PC-9 (cell line): ENCODE results near the gene GATA3. TPM values are rescaled to one million over a fixed set of nuclear protein-coding genes. Genes with fewer than 3 reads are reported as not detected.

Experiments
- BruUV-seq: library from RNA; stranded (reverse); fragments of 400-500 nt; replicated peaks from 2 replicates; lab custom pipeline; 2021; lab: Mats Ljungman, UMichigan
- CTCF ChIA-PET: fragments of 300-600 bp; sonication (Branson Sonifier 250); formaldehyde crosslinking; loops from one replicate; lab custom pipeline; 2022; ENCODE audit warnings: antibody characterized with exemption; lab: Charles Lee
- POLR2A ChIA-PET: fragments of 300-600 bp; sonication (Branson Sonifier 250); formaldehyde crosslinking; loops from one replicate; lab custom pipeline; 2022; ENCODE audit warnings: antibody characterized with exemption; ENCODE audit not compliant: unreplicated experiment; lab: Charles Lee
- DNase-seq, 2 experiments: peaks; one replicate each; pipeline versions ENCODE4 v3.0.0 to v3.0.0-alpha.2; 2015 to 2022; ENCODE audit warnings: mixed read lengths in 1 of 2
- H2AFZ ChIP-seq: fragments of 200-600 bp; sonication (generic); 2 replicates; pipeline ENCODE4 v1.8.1; 2017; ENCODE audit warnings: antibody characterized with exemption
- H3F3A ChIP-seq: fragments of 200-600 bp; sonication (generic); 2 replicates; pipeline ENCODE4 v1.8.1; 2017; ENCODE audit warnings: antibody characterized with exemption, mild to moderate bottlenecking, low read depth; ENCODE audit not compliant: insufficient read depth
- H3K27ac ChIP-seq: fragments of 200-600 bp; sonication (generic); 2 replicates; pipeline ENCODE4 v1.6.1; 2016; ENCODE audit warnings: mixed run types
- H3K27me3 ChIP-seq: fragments of 200-600 bp; sonication (generic); 2 replicates; pipeline ENCODE4 v1.6.1; 2016; ENCODE audit warnings: low read depth, mixed run types; ENCODE audit not compliant: insufficient read depth
- H3K36me3 ChIP-seq: fragments of 200-600 bp; sonication (generic); 2 replicates; pipeline ENCODE4 v1.6.1; 2016; ENCODE audit warnings: low read depth, mixed run types
- H3K4me1 ChIP-seq: fragments of 200-600 bp; sonication (generic); replicated peaks from 2 replicates; pipeline ENCODE4 v1.6.1; 2016; ENCODE audit warnings: mixed run types; ENCODE audit not compliant: insufficient read depth
- H3K4me2 ChIP-seq: fragments of 200-600 bp; sonication (generic); 2 replicates; pipeline ENCODE4 v1.6.1; 2017; ENCODE audit warnings: mixed run types
- H3K4me3 ChIP-seq: fragments of 200-600 bp; sonication (generic); 2 replicates; pipeline ENCODE4 v1.6.1; 2016; ENCODE audit warnings: mixed run types
- H3K79me2 ChIP-seq: fragments of 200-600 bp; sonication (generic); 2 replicates; pipeline ENCODE4 v1.6.1; 2017; ENCODE audit warnings: low read depth, mixed run types
- H3K9me2 ChIP-seq: fragments of 200-600 bp; sonication (generic); 2 replicates; pipeline ENCODE4 v1.8.1; 2017; ENCODE audit warnings: mild to moderate bottlenecking; ENCODE audit not compliant: insufficient read depth
- H3K9me3 ChIP-seq: fragments of 200-600 bp; sonication (generic); 2 replicates; pipeline ENCODE4 v1.8.1; 2016; ENCODE audit warnings: low read depth; ENCODE audit not compliant: insufficient read depth
- H4K20me1 ChIP-seq: fragments of 200-600 bp; sonication (generic); 2 replicates; pipeline ENCODE4 v1.8.1; 2017; ENCODE audit not compliant: insufficient read depth
- EZH2 ChIP-seq: fragments of 200-600 bp; sonication (generic); IDR thresholded peaks from 2 replicates; pipeline ENCODE4 v1.8.0; 2017; ENCODE audit warnings: antibody characterized with exemption, low read depth
- intact Hi-C: fragments of 100-400 bp; cut with micrococcal nuclease; formaldehyde crosslinking; loops from one replicate; pipeline ENCODE4 v1.10.0; 2022; ENCODE audit not compliant: unreplicated experiment
- total RNA-seq: library from RNA; stranded (reverse); gene quantifications from 2 replicates; pipeline ENCODE4 v1.2.3, GENCODE V29; 2021
- TF ChIP-seq, protein P1 (sequence below): fragments of 200-600 bp; sonication (generic); conservative IDR thresholded peaks from 2 replicates; pipeline ENCODE4 v1.6.1; 2017; ENCODE audit warnings: mixed run types, antibody characterized with exemption, mild to moderate bottlenecking, moderate library complexity

The GATA3 gene
- total RNA-seq, 1 experiment from 2014 or later = 43.6 TPM

DNA sequence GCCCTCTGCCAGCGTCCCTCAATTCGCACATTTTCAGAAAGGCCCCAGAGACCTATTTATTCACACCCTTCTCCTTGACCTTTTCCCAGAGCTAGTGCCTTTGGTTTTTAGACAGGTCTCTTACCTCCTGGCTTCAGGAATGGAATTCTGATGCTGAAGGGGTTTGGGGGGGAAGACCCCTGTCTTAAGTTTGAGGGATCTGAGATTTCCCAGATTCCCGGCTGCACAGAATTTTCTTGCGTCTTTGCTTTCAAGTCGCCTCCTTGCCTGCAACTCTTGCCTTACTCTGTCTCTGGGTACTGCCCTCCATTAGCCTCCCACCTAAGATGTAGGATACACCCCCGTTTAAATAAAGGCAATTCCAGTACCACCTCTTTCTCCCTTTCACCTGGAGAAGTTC, 1.9 kb downstream of the GATA3 start:
- ChIA-PET CTCF (no interaction called here), POLR2A (no interaction called here)
- intact Hi-C loops = loop anchor here (10.0 kb wide), 1 partner anchor 488 kb away; no protein-coding TSS in a partner anchor
- Histone ChIP-seq H4K20me1 (no peaks in the 10 kb centered on the region), H3K9me3 (no peaks in the 10 kb centered on the region), H3K79me2 (peaks cover 60% of the 10 kb centered on the region), H3F3A (no peaks in the 10 kb centered on the region), H2AFZ (no peak overlapping the region), H3K27ac (peak overlapping the region; percentile 87), H3K36me3 (peaks cover 5% of the 10 kb centered on the region; the same call in 1 of the 2 replicates), H3K4me3 (peak overlapping the region; percentile 58; the same call in 1 of the 2 replicates), H3K4me1 (no peaks in the 10 kb centered on the region), H3K9me2 (no peaks in the 10 kb centered on the region), H3K27me3 (no peaks in the 10 kb centered on the region), H3K4me2 (peak overlapping the region; percentile 77)
- no peak for DNase-seq
- no TSS peak for BruUV-seq
- TF ChIP-seq, protein P1, sequence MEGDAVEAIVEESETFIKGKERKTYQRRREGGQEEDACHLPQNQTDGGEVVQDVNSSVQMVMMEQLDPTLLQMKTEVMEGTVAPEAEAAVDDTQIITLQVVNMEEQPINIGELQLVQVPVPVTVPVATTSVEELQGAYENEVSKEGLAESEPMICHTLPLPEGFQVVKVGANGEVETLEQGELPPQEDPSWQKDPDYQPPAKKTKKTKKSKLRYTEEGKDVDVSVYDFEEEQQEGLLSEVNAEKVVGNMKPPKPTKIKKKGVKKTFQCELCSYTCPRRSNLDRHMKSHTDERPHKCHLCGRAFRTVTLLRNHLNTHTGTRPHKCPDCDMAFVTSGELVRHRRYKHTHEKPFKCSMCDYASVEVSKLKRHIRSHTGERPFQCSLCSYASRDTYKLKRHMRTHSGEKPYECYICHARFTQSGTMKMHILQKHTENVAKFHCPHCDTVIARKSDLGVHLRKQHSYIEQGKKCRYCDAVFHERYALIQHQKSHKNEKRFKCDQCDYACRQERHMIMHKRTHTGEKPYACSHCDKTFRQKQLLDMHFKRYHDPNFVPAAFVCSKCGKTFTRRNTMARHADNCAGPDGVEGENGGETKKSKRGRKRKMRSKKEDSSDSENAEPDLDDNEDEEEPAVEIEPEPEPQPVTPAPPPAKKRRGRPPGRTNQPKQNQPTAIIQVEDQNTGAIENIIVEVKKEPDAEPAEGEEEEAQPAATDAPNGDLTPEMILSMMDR = no peak
- TF ChIP-seq EZH2 = no peak

DNA sequence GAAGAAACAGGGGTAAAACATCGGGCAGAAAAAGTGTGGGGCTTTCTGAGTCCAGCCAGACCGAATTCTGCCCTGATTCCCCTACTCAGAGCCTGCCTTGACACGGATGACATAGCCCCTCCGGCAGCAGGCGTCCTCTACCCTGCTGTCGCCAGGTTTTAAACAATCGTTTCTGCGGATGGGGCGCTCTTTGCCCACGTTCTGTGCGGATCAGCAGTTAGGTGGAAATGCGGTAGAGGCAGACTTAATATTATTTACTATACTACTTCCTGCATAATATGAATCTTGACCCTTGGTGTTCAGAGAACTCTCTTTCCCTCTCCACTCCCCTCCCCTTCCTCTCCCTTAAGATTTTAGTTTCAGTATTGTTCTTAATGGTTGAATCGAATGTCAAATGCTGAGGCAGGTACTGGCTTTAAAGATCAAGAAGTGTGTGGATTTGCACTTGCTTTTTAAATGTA, 2.4 kb downstream of the GATA3 start:
- H4K20me1 ChIP-seq = no peaks in the 10 kb centered on the region
- intact Hi-C loops = loop anchor here (10.0 kb wide), 1 partner anchor 488 kb away; no protein-coding TSS in a partner anchor
- H3K27ac ChIP-seq = peak overlapping the region; percentile 87
- TF ChIP-seq, protein P1 = no peak
- TF ChIP-seq EZH2 = no peak
- H2AFZ ChIP-seq = no peak overlapping the region
- no peaks in the 10 kb centered on the region for H3K27me3 ChIP-seq
- H3K4me2 ChIP-seq = peak overlapping the region; percentile 77
- ChIA-PET POLR2A (interaction anchor here (0.7 kb wide), 2 partner anchors 268 to 482 kb away, joined by 4 to 6 read pairs; no protein-coding TSS in a partner anchor), CTCF (interaction anchor here (0.6 kb wide), 1 partner anchor 9 kb away, joined by 6 read pairs; no protein-coding TSS in a partner anchor)
- DNase-seq = no peak
- H3K4me1 ChIP-seq = no peaks in the 10 kb centered on the region
- peaks cover 63% of the 10 kb centered on the region for H3K79me2 ChIP-seq
- H3K4me3 ChIP-seq = peak overlapping the region; percentile 58
- peaks cover 5% of the 10 kb centered on the region; the same call in 1 of the 2 replicates for H3K36me3 ChIP-seq
- H3K9me2 ChIP-seq = no peaks in the 10 kb centered on the region
- BruUV-seq = no TSS peak
- H3K9me3 ChIP-seq = no peaks in the 10 kb centered on the region
- H3F3A ChIP-seq = no peaks in the 10 kb centered on the region

DNA sequence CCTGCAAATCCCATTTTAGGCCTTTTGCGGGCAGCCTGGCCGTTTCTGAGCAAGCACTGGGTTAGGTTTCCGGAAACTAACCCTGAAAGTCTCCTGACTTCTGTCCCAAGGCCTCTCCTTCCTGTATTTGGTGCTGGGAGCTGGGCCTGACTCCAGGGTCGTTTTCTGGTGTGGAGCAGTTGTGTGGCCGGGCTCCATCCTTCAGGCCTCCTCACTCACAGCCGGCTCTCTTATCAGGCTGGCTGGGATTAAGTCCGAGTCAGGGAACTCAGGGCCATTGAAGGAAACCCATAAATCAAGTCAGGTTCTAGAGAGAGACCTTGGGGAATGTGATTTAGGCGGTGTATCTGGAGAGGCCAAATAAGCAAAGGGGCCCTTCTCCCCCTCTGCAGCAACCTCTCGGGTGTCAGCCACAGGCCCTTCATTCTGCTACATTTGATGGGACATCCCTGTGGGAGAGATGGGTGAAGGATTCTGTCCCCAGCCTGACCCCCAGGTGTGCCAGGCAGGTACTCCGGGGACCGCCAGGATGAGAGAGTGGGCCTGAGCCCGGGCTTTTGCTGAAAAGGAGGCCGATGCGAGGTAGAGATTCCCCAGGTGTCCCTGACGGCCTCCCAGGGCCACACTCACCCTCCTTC, 3.3 kb downstream of the GATA3 start:
- POLR2A ChIA-PET = interaction anchor here (0.6 to 0.7 kb wide), 2 partner anchors 200 to 481 kb away, joined by 4 to 6 read pairs; no protein-coding TSS in a partner anchor
- peak overlapping the region; percentile 87 for H3K27ac ChIP-seq
- no peaks in the 10 kb centered on the region for H3K4me1 ChIP-seq
- no peaks in the 10 kb centered on the region for H3K9me2 ChIP-seq
- no peaks in the 10 kb centered on the region for H3K27me3 ChIP-seq
- no peaks in the 10 kb centered on the region for H3F3A ChIP-seq
- H3K4me3 ChIP-seq = peak overlapping the region; percentile 58
- H4K20me1 ChIP-seq = no peaks in the 10 kb centered on the region
- intact Hi-C loops = loop anchor here (10.0 kb wide), 1 partner anchor 487 kb away; no protein-coding TSS in a partner anchor
- H2AFZ ChIP-seq = no peak overlapping the region
- DNase-seq = no peak
- TF ChIP-seq, protein P1 = no peak
- TF ChIP-seq EZH2 = no peak
- CTCF ChIA-PET = interaction anchor here (0.6 kb wide), 1 partner anchor 8 kb away, joined by 6 read pairs; no protein-coding TSS in a partner anchor
- peaks cover 64% of the 10 kb centered on the region for H3K79me2 ChIP-seq
- BruUV-seq = no TSS peak
- peak overlapping the region; percentile 77 for H3K4me2 ChIP-seq
- no peaks in the 10 kb centered on the region for H3K9me3 ChIP-seq
- H3K36me3 ChIP-seq = peaks cover 6% of the 10 kb centered on the region; the same call in 1 of the 2 replicates
